Measurements from ENCODE around the gene ACOT4.

DNA sequence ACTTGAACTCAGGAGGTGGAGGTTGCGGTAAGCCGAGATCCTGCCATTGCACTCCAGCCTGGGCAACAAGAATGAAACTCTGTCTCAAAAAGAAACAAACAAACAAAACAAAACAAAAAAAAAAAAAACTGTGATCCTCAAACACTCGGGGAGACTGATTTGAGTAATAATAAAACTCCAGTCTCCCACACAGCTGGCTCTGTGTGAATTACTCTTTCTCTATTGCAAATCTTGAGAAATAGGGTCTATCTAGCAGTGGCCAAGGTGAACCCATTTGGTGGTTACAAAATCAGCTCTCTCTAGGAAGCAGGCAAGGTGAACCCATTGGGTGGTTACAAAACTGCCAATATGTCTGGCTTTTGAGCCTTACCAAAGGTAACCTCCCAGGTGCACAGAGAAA lies 14.6 kb downstream of the ACOT4 start:
- TF ChIP-seq, protein P1, sequence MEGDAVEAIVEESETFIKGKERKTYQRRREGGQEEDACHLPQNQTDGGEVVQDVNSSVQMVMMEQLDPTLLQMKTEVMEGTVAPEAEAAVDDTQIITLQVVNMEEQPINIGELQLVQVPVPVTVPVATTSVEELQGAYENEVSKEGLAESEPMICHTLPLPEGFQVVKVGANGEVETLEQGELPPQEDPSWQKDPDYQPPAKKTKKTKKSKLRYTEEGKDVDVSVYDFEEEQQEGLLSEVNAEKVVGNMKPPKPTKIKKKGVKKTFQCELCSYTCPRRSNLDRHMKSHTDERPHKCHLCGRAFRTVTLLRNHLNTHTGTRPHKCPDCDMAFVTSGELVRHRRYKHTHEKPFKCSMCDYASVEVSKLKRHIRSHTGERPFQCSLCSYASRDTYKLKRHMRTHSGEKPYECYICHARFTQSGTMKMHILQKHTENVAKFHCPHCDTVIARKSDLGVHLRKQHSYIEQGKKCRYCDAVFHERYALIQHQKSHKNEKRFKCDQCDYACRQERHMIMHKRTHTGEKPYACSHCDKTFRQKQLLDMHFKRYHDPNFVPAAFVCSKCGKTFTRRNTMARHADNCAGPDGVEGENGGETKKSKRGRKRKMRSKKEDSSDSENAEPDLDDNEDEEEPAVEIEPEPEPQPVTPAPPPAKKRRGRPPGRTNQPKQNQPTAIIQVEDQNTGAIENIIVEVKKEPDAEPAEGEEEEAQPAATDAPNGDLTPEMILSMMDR (IDR thresholded peaks at IDR 0.05): no peak
- TF ChIP-seq EP300 (IDR thresholded peaks at IDR 0.05): no peak
- TF ChIP-seq POLR2AphosphoS5 (IDR thresholded peaks at IDR 0.05): no peak
